GM21447 (cell line): ENCODE data around the gene TNS4.

Source experiments
- ATAC-seq: cut with Tn5 transposase; IDR thresholded peaks from one replicate; pipeline ENCODE4 v1.9.1; 2021; ENCODE audit not compliant: unreplicated experiment

The TNS4 gene

DNA sequence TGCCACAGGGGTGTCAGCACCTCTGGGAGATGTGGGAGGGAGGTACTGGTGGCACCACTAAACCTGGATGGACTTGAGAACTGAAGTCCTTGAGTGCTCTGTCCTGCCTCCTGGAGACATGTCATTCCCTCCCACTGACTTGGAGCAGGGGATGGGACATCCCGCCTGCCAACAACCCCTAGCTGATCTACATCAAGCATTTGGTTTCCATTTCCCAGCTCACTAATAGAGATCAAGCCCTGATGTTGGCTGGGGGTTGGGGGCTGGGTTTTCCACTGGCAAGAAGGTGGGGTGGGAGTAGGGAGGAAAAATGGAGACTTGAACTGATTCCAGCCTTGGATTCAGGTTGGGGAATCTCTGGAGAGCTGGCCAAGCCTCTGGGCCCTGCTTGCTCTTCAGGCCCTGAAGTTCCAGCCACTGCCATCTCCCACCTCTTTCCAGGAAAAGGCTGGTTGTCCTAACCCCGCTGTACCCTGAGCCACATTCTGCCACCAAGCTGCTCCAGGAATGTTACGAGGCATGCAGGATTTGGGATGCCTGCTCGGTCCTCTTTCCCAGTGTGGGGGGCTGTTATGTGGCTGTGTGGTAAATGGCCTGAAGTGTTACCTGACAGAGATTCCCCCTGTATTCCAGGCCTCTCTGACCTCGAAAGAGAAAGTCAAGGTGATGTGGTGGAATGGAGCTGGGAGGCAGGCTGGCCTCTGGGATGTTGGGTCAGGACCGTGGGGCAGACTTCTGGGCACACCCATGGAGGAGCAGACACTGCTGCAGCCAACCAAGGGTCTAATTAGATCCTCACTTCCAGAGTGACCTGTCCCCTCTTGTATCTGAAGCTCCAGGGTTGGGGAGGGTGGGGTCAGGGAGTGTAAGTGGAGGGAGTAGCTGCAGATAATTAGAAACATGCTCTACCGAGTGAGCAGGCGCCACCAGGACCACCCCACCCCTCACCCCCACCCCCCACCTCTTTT lies 41.5 kb downstream of the TNS4 start:
- ATAC-seq: no peak

DNA sequence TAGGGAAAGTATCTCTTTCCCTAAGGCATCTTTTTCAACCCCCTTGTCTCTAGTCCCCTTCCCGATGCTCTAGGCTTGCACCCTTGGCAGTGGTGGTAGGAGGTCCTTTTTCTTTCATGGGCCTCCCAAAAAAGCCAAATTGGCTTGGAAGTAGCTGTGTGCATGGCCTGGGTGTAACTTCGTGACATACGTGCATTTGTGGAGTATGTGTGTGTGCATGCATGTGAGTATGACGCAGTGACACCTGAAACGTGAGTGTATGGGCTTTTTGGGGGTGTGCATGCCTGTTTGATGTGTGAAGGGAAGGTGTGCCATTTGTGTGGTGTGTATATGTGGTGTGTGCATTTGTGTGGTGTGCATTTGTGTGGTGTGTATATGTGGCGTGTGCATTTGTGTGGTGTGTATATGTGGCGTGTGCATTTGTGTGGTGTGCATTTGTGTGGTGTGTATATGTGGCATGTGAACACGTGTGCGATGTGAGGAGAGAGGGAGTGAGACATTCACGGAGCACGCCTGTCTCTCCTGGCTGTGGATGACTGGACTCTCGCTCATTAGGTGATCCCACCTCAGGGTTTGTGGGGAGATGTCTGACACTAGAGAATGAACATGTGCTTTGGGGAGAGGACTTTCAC lies 42.5 kb downstream of the TNS4 start:
- ATAC-seq: no peak

DNA sequence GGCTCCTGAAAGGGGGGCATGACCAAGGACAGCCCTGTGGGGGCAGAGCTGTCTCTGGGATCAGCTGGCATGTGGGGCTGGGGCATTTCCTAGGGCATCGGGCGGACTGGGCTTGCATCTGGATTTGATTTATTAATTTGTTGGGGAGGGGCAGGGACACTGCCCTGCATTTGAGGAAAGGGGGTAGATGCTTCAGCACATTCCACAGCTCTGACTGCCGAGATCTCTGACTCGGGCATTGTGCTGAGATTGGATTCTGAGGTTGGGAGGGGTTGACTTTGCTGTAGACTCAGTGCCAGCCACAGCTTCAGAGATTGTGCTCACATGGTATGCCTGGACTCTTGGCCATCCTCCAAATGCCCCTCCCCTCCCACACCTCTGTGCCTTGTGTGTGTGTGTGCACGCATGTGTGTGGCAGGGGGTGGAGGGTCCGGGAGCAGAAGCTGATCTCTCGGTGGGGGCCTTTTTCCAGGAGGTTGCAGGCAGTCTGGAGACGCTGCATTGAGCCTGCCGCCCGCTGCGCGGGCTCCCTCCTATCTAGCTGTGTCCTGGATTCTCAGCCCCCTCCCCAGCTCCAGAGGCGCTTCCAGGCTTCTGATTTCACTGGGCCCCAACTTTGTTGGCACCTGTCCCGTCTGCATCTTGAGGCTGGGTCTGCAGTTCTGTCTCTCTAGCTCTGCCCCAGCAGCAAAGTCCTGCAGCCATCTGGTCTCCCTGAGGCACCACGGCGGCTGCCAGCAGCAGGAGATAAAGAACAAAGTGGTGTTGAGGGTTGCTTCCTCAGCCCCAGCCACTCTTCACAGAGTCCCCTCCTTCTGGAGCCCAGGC lies 43.2 kb downstream of the TNS4 start:
- no peak for ATAC-seq

DNA sequence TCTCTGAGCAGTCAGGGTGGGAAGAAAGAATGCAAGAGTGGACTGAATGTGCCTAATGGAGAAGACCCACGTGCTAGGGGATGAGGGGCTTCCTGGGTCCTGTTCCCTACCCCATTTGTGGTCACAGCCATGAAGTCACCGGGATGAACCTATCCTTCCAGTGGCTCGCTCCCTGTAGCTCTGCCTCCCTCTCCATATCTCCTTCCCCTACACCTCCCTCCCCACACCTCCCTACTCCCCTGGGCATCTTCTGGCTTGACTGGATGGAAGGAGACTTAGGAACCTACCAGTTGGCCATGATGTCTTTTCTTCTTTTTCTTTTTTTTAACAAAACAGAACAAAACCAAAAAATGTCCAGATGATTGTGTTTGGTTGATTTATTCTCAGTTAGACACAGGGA lies 44.1 kb downstream of the TNS4 start:
- no peak for ATAC-seq

DNA sequence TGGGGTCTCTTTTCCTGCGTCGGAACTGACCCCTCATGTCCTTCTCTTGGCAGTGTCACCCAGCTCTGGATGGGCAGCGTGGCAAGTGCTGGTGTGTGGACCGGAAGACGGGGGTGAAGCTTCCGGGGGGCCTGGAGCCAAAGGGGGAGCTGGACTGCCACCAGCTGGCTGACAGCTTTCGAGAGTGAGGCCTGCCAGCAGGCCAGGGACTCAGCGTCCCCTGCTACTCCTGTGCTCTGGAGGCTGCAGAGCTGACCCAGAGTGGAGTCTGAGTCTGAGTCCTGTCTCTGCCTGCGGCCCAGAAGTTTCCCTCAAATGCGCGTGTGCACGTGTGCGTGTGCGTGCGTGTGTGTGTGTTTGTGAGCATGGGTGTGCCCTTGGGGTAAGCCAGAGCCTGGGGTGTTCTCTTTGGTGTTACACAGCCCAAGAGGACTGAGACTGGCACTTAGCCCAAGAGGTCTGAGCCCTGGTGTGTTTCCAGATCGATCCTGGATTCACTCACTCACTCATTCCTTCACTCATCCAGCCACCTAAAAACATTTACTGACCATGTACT lies 44.9 kb downstream of the TNS4 start:
- ATAC-seq: no peak

DNA sequence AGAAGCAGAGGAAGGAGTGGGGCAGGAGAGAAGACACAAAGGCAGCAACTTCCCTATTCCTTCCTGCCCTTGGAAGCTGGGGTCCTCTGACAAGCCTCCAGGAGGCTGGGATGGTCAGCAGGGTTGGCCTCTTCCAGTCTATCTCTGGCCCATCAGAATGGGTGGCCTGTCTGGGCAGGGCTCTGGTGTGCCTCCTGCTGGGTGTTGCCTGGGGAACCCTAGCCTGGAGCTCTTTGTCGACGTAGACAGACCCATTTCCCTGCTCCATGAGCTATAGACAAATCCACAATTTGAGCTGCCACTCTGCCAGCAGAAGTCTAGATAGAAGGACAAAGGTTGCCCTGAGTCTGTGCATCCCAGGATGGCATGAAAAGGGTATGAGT lies 46.8 kb downstream of the TNS4 start:
- no peak for ATAC-seq

DNA sequence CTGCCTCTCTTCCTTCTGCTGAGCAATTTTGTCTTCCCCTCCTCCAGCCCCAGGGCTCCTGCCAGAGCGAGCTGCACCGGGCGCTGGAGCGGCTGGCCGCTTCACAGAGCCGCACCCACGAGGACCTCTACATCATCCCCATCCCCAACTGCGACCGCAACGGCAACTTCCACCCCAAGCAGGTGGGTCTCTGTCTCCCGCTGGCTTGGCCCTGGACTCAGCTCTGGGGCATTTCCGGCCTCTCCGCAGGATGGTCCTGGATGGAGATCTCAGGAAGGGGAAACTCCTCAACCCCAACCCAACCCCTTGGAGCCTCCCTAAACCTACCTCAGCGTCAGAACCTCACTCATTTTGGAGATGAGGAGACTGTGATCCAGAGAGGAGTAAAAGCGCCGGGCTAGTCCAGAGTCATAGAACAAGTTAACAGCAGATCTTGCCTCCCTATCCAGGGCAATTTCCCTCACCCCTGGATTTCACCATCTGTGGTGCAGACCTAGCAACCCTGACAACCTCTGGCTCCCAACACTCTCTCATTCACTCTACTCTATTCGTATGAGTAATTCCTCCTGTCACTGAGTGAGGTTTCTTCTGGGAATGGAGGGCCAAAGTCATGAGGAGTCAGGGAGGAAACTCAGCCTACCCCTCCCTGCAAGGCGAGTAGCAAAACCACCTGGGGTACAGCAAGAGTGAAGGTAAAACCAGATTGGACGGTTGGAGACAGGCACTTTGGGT lies 47.4 kb downstream of the TNS4 start:
- ATAC-seq: no peak

DNA sequence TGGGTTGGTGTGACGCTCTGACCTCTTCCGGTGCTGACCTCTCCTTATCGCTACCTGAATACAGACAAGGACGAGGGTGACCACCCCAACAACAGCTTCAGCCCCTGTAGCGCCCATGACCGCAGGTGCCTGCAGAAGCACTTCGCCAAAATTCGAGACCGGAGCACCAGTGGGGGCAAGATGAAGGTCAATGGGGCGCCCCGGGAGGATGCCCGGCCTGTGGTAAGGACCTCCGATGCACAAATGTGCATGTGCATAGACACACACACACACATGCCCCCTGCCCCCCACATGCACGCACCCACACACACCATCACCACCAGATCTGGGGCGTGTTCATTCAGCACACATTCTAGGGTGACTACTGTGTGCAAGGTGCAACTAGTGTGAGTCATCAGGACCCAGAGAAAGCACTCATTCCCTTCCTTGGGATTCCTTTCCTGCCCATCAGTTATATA lies 48.5 kb downstream of the TNS4 start:
- ATAC-seq: no peak

DNA sequence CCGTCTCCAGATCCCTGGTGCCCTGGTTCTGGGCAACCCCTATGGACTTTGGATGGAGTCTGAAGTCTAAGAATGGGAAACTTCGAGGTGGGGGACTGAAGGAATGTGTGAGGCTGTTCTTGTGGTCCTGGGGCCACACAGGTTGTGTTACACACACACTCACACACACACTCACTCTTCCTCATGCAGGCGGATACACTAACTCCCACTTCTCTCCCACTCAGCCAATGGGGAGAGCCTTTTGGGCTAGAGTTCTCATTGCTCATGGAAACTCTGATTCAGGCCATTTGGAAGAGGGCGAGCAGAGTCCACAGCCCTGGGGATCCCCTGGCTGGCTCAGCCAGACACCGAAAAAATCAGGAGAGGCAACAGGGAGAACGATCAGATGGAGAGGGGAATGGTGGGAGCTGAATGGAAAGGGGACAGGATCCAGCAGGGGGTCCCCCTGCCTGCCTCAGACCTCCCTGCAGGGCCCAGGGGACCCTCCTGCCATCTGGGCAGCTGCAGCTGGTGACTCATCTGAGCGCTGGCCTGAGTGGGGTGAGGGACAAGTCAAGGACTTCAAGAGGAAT lies 49.1 kb downstream of the TNS4 start:
- no peak for ATAC-seq

DNA sequence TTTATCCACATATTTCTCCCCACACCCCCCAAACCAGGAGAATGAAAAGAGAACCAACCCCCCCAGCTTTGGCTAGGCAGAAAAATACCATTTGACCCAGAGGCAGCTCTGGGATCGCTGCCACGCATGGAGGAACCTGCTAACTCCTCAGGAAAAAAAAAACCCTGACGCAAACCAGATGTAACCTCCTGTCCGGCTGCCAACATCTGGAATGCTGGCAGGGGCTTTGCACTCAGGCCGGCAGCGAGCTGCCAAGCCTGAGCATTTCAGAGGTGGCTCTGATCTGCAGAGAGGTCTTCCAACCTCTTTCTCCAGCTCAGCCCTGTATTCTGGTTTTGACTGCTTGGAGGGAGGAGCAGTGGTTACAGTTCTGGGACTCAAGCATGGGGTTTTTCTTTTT lies 50.0 kb downstream of the TNS4 start:
- ATAC-seq: no peak

DNA sequence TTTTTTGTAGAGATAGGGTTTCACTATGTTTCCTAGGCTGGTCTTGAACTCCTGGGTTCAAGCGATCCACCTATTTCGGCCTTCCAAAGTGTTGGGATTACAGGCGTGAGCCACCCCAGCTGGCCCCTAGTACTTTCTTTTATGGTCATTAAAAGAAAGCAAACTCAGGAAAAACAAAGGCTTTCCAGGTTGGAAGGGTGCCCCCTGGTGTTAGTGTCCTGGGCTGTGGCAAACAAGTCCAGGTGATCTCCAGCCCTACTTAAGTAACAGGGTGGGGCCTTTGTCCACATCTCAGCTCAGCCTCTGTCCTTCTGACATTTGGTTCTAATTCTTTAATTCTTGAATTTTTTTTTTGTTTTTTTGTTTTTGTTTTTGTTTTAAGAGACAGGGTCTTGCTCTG lies 51.2 kb downstream of the TNS4 start:
- ATAC-seq: no peak

DNA sequence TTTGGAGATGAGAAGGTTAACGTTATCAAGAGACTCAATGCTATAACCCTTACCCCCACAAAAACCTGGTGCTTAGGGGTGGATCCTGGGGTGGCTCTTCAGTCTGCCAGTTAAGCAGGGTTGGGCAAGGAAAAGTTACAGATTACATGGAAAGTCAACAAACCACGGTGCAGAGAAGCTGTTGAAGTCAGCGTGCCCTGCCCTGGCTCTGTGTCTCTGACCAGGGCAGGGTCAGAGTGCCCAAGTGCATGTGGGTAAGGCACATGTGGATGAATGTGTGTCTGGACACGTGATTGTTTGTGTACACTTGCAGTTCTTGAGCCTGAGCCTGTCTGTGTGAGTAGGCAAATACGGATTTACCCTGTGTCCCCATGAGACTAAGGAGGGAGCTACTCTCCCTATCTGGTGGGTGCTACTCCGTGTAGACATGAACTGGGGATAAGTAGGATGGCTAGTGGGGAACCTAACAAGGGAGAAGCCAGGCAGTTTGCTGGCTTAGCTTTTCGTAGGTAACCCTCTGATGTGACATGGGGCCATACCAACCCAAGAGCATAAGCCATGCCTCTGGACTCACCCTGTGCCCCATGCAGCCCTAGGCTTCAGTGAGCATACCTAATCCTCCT lies 52.7 kb downstream of the TNS4 start:
- no peak for ATAC-seq

DNA sequence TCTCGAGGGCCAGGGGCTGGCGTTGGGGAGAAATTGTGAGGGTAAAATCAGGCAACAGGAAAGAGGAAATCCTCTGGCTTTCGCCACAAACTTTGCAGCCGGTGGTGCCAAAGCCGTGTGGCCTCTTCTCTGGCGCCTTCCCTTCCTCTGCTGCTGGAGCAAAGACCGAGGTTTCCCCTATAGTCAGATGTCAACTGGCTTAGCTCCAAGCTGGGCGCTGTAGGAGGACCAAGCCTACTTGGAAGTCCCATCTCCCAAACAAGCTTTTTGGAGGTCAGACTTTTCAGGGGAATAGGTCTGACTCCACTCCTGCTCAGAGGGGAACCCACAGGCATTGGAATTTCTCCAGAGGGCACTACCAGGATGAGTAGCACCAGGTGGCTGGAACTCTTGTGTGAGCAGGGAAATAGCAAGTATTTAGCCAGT lies 53.2 kb downstream of the TNS4 start:
- no peak for ATAC-seq

DNA sequence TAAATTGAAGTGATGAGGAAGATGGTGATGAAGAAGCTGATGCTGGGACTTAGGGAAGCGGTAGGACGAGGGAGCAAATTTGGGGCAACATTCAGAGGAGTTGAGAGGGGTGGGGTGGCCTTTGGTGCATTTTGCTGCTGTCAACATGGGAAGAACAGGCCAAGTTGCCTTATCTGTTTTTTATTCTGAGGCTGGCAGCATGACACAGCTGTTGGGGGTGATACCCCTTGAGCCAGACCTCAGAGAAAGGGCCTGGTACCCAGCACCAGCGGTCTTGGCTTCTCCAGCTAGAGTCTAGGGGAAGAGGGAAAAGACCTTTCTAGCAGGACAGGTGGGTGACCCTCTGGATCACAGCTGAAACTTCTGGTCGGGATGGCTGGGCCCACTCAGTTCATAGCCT lies 53.6 kb downstream of the TNS4 start:
- no peak for ATAC-seq

DNA sequence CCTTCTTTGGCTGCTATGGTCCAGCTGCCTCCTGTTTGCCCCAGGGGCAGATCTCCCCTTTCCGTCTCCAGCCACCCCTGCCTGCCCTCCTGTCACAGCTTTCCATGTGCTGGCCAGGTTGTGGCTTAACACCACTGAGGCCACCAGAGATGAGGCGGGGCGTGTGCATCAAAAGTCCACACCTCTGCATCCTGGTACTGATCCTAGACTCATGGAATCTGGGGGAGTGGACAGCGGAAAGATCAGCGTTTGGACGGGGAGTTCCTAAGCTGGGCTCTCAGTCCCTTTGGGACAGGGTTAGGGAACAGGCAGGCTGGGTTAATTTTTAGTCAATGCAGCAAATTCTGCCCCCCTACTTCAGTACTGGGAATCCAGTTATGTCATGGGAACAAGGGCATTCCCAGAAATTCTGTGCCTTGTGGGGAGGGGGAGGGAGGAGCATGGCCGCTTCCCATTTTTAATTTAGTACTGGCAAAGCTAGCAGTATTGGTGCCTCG lies 54.2 kb downstream of the TNS4 start:
- ATAC-seq: no peak

DNA sequence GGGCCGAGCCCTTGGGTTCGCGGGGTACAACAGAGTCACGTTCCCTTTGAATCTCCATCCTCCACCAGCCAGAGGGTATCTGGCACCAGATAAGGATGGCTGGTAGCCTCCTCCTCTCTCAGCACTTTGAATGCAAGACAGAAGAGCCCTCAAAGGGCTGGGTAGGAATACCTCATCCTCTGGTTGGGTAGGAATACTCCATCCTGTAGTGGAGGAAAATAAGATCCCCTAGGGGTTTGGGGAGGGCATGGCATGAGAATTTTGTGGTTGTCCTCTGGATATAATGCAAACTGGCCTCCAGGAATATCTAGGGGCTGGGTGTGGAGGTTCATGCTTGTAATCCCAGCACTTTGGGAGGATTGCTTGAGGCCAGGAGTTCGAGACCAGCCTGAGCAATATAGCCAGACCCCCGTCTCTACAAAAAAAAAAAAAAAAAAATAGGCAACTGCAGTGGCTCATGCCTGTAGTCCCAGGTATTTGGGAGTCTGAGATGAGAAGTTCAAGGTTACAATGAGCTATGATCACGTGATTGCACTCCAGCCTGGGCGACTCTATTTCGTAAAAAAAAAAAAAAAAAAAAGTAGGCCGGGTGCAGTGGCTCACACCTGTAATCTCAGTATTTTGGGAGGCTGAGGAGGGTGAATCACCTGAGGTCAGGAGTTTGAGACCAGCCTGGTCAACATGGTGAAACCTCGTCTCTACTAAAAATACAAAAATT lies 55.5 kb downstream of the TNS4 start:
- ATAC-seq: no peak

DNA sequence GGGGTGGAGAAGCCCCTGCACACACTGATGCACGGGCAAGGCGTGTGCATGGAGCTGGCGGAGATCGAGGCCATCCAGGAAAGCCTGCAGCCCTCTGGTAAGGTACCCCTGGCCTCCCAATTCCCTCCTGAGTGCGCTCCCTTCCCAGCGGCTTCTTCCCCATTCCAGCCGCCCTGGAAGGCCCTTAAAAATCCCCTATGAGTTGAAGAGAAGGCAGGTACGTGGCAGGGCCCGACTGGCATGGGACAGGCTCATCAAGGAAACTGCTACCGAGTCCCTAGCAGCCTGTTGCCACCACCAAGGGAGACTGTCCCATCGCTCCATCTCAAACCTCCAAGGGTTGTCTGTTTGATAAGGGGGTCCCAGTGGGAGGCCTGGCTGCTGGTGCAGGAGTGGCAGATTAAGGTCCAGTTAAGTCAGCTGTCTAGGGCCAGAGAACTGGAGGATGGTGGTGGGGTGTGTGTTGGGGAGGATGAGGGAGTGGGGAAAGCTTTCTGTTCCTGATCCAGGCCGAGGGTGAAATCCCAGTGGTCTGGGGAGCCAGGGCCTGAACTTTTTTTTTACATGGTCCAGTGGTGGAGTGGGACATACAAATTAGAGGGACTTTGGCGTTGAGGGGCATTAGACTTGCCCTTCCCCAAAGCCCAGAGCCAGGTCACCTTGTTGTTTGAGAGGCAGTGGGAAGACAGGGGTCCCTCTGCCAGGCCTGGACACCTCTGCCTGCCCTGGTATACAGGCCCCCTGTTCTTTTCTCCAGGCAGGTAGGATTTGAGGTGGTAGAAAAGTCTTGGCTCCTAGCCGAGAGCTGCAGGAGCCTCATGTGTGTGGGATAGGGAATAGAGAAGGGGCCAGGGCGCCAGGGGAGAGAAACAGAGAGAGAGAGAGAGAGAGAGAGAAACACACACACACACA lies 57.2 kb downstream of the TNS4 start:
- ATAC-seq: no peak
